ENCODE measurements around the gene BCAS3. TPM values are rescaled to one million over a fixed set of nuclear protein-coding genes. Genes with fewer than 3 reads are reported as not detected.

BCAS3 gene
- polyA plus RNA-seq, 3 donors = 10.3 to 19.1 (median 14.7) TPM

DNA sequence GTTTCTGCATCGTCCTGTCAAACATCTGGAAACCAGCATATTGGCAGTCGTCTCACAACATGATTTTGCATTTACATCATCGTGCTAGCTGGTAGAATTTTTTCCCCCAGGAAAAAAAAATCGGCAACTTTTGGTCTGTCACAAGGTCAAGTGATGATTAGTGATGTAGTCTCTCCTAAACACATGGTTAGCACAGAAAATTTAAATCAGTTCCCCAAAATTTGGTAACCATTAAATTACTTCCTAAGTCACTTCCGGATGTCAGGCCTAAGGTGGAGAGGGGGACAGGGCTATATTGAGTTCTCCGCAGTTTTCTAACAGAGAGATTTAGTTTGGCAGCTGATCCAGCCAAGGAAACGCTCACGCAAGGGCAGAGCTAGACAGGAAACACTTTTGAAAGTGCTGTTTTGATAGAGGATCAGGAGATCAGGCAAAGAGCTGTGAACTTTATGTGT lies 451.0 kb downstream of the BCAS3 start:
- Histone ChIP-seq H3K4me2 (replicated peaks; ENCODE audit: extremely low read depth, low read length, poor library complexity, severe bottlenecking) (no peak overlapping the region), H3K79me2 (ENCODE audit: insufficient read depth, low read length) (no peaks in the 10 kb centered on the region), H3K27me3 (ENCODE audit: control insufficient read depth in 2 of 2, insufficient read depth in 2 of 2, low read length in 2 of 2) (no peaks in the 10 kb centered on the region), H3K27ac (ENCODE audit: low read depth in 1 of 2, low read length in 2 of 2) (peak overlapping the region in 1 of 2 donors; percentile 32), H3K4me3 (replicated peaks in 1 of 3; ENCODE audit: low read depth in 2 of 3, low read length in 3 of 3) (no peak overlapping the region), H4K20me1 (ENCODE audit: insufficient read depth, low read length) (no peaks in the 10 kb centered on the region), H3K4me1 (ENCODE audit: control insufficient read depth in 1 of 2, insufficient read depth in 2 of 2, low read length in 2 of 2) (peaks cover 35 to 38% of the 10 kb centered on the region in 2 donors), H3K36me3 (replicated peaks in 1 of 2; ENCODE audit: control insufficient read depth in 1 of 2, insufficient read depth in 2 of 2, low read length in 2 of 2) (no peaks in the 10 kb centered on the region), H3K9ac (ENCODE audit: insufficient read depth, low read length, poor library complexity, severe bottlenecking) (no peak overlapping the region), H2AFZ (ENCODE audit: insufficient read depth, low read depth, low read length, poor library complexity, severe bottlenecking) (no peak overlapping the region), H3K9me3 (replicated peaks in 1 of 2; ENCODE audit: control insufficient read depth in 1 of 2, insufficient read depth in 1 of 2, low read length in 2 of 2) (no peaks in the 10 kb centered on the region)
- H3K36me3 Mint-ChIP-seq = peaks cover 0 to 2% of the 10 kb centered on the region in 2 donors
- H3K27ac Mint-ChIP-seq = peak overlapping the region in 4 of 7 donors; percentile 36 to 86 (median 73)
- TF ChIP-seq, protein P1, sequence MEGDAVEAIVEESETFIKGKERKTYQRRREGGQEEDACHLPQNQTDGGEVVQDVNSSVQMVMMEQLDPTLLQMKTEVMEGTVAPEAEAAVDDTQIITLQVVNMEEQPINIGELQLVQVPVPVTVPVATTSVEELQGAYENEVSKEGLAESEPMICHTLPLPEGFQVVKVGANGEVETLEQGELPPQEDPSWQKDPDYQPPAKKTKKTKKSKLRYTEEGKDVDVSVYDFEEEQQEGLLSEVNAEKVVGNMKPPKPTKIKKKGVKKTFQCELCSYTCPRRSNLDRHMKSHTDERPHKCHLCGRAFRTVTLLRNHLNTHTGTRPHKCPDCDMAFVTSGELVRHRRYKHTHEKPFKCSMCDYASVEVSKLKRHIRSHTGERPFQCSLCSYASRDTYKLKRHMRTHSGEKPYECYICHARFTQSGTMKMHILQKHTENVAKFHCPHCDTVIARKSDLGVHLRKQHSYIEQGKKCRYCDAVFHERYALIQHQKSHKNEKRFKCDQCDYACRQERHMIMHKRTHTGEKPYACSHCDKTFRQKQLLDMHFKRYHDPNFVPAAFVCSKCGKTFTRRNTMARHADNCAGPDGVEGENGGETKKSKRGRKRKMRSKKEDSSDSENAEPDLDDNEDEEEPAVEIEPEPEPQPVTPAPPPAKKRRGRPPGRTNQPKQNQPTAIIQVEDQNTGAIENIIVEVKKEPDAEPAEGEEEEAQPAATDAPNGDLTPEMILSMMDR (IDR thresholded peaks at IDR 0.05) = no peak
- 11% methylated on average over 3 of the region's 8 CpGs for WGBS (ENCODE audit: insufficient coverage)
- peak in 2 of 3 donors; percentile 38 to 46 for DNase-seq
- H3K4me1 Mint-ChIP-seq = peaks cover 38% of the 10 kb centered on the region
- intact Hi-C loops (cut with micrococcal nuclease) = no loop called here
- peaks cover 0 to 2% (median 0%) of the 10 kb centered on the region in 7 donors for H3K9me3 Mint-ChIP-seq
- H3K4me3 Mint-ChIP-seq = peak overlapping the region in 1 of 2 donors; percentile 55
- peaks cover 0 to 3% (median 0%) of the 10 kb centered on the region in 3 donors for H3K27me3 Mint-ChIP-seq (ENCODE audit: low read depth in 3 of 3)

DNA sequence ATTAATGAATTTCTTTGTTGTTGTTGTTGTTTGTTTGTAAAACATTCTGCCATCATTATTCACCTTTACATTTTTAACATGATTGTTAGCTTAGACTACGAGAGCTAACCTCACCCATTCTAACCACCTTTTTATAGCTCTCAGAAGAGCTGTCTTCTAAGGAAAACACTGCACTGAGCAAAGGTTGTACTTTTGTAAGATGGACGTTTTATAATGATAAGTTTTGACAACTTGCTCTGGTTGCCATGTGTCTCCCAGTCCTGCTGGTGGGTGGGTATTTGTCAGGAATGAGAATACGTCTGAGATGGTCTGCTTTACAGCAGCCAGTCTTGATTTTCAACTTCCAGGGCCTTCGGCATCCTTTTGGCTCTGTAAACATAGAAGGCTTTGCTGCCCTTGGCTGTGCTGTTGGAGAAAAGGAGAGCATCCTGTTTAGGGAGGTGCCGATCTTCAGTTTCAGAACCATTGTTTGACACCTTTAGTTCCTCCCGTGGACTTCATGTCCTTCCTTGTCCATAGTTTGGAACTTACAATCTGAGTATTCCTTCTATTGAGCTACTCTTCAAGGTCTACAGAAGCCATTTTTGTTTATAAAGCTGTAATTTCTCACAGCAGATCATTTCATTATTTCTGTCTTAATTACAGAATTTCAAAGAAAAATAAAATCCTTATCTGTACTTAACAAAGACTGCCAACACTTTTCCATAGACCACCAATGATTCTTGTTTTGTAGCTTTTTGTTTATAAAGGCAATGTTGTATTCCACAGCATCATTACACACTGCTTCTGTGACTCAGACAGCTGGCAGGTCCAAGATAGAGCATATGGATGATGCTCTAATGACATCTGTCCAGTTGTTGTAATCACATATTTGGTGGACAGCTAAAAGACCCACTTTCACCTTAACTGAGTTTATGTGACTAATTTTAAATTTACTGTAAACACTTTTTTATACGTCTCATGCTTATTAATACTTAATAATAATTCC lies 451.9 kb downstream of the BCAS3 start:
- no peaks in the 10 kb centered on the region for H3K9me3 ChIP-seq (replicated peaks in 1 of 2; ENCODE audit: control insufficient read depth in 1 of 2, insufficient read depth in 1 of 2, low read length in 2 of 2)
- H3K4me1 ChIP-seq (ENCODE audit: control insufficient read depth in 1 of 2, insufficient read depth in 2 of 2, low read length in 2 of 2) = peaks cover 35 to 38% of the 10 kb centered on the region in 2 donors
- H3K27ac ChIP-seq (ENCODE audit: low read depth in 1 of 2, low read length in 2 of 2) = peak overlapping the region in 1 of 2 donors; percentile 32
- H3K4me1 Mint-ChIP-seq = peaks cover 38% of the 10 kb centered on the region
- TF ChIP-seq, protein P1 (IDR thresholded peaks at IDR 0.05) = no peak
- H3K27ac Mint-ChIP-seq = peak overlapping the region in 1 of 7 donors; percentile 40
- peaks cover 0 to 2% (median 0%) of the 10 kb centered on the region in 7 donors for H3K9me3 Mint-ChIP-seq
- peaks cover 0 to 3% (median 0%) of the 10 kb centered on the region in 3 donors for H3K27me3 Mint-ChIP-seq (ENCODE audit: low read depth in 3 of 3)
- no peak overlapping the region for H3K9ac ChIP-seq (ENCODE audit: insufficient read depth, low read length, poor library complexity, severe bottlenecking)
- H3K4me3 Mint-ChIP-seq = no peak overlapping the region
- H3K4me2 ChIP-seq (replicated peaks; ENCODE audit: extremely low read depth, low read length, poor library complexity, severe bottlenecking) = no peak overlapping the region
- H3K4me3 ChIP-seq (replicated peaks in 1 of 3; ENCODE audit: low read depth in 2 of 3, low read length in 3 of 3) = no peak overlapping the region
- WGBS (ENCODE audit: insufficient coverage) = 91% methylated on average over 4 of the region's 7 CpGs
- no peak overlapping the region for H2AFZ ChIP-seq (ENCODE audit: insufficient read depth, low read depth, low read length, poor library complexity, severe bottlenecking)
- H3K36me3 Mint-ChIP-seq = peaks cover 0 to 2% of the 10 kb centered on the region in 2 donors
- DNase-seq = peak in 1 of 3 donors; percentile 39
- H4K20me1 ChIP-seq (ENCODE audit: insufficient read depth, low read length) = no peaks in the 10 kb centered on the region
- intact Hi-C loops (cut with micrococcal nuclease) = no loop called here
- H3K79me2 ChIP-seq (ENCODE audit: insufficient read depth, low read length) = no peaks in the 10 kb centered on the region
- no peaks in the 10 kb centered on the region for H3K36me3 ChIP-seq (replicated peaks in 1 of 2; ENCODE audit: control insufficient read depth in 1 of 2, insufficient read depth in 2 of 2, low read length in 2 of 2)
- no peaks in the 10 kb centered on the region for H3K27me3 ChIP-seq (ENCODE audit: control insufficient read depth in 2 of 2, insufficient read depth in 2 of 2, low read length in 2 of 2)

Data from CD14-positive monocyte (primary cell).